DOHH2 (cell line): ENCODE results near the gene ZNF335.

Experiments
- H3F3A ChIP-seq: fragments of 200-600 bp; sonication (generic), shearing (Covaris generic); 2 replicates; pipeline ENCODE4 v1.6.0; 2016; ENCODE audit warnings: antibody characterized with exemption, mild to moderate bottlenecking; ENCODE audit not compliant: control insufficient read depth, insufficient read depth
- H3K27ac ChIP-seq: fragments of 200-600 bp; sonication (generic); 2 replicates; pipeline ENCODE4 v1.5.1; 2014; ENCODE audit warnings: low read depth, mild to moderate bottlenecking, low read length, moderate library complexity
- H3K27me3 ChIP-seq: fragments of 200-600 bp; sonication (generic); 2 replicates; pipeline ENCODE4 v1.6.1; 2014; ENCODE audit warnings: mild to moderate bottlenecking, low read length, mixed read lengths; ENCODE audit not compliant: control insufficient read depth
- H3K36me3 ChIP-seq: fragments of 200-600 bp; sonication (generic); 2 replicates; pipeline ENCODE4 v1.6.1; 2014; ENCODE audit warnings: mild to moderate bottlenecking, low read length, moderate library complexity, mixed read lengths; ENCODE audit not compliant: control insufficient read depth
- H3K4me1 ChIP-seq: fragments of 200-600 bp; sonication (generic); 2 replicates; pipeline ENCODE4 v1.6.1; 2014; ENCODE audit warnings: mild to moderate bottlenecking, low read length, mixed read lengths; ENCODE audit not compliant: control insufficient read depth
- H3K4me2 ChIP-seq: fragments of 200-600 bp; sonication (generic); 2 replicates; pipeline ENCODE4 v1.6.0; 2014; ENCODE audit warnings: mild to moderate bottlenecking, low read length, moderate library complexity
- H3K4me3 ChIP-seq: fragments of 200-600 bp; sonication (generic); 2 replicates; pipeline ENCODE4 v1.5.1; 2014; ENCODE audit warnings: mild to moderate bottlenecking, low read length, mixed read lengths
- H3K79me2 ChIP-seq: fragments of 200-600 bp; sonication (generic); 2 replicates; pipeline ENCODE4 v1.6.1; 2014; ENCODE audit warnings: mild to moderate bottlenecking, low read length, mixed read lengths; ENCODE audit not compliant: control insufficient read depth
- H3K9me2 ChIP-seq: fragments of 200-600 bp; sonication (generic); replicated peaks from 2 replicates; pipeline ENCODE4 v1.6.1; 2014; ENCODE audit warnings: mild to moderate bottlenecking, low read length, mixed read lengths; ENCODE audit not compliant: control insufficient read depth
- H3K9me3 ChIP-seq: fragments of 200-600 bp; sonication (generic); 2 replicates; pipeline ENCODE4 v1.6.1; 2014; ENCODE audit warnings: antibody characterized with exemption, low read length, mixed read lengths; ENCODE audit not compliant: control insufficient read depth, insufficient read depth
- H4K20me1 ChIP-seq: fragments of 200-600 bp; sonication (generic); 2 replicates; pipeline ENCODE4 v1.6.0; 2014; ENCODE audit warnings: low read depth, mild to moderate bottlenecking, antibody characterized with exemption, low read length, moderate library complexity; ENCODE audit not compliant: control insufficient read depth, insufficient read depth
- EZH2phosphoT487 ChIP-seq: fragments of 200-600 bp; sonication (generic); IDR thresholded peaks from 2 replicates; pipeline ENCODE4 v1.6.1; 2017; ENCODE audit warnings: borderline replicate concordance, mild to moderate bottlenecking, antibody characterized with exemption, low read length, moderate library complexity, mixed read lengths
- TF ChIP-seq, protein P1 (sequence below): fragments of 200-600 bp; sonication (generic); IDR thresholded peaks from one replicate; pipeline ENCODE4 v1.5.1; 2014; ENCODE audit warnings: antibody characterized with exemption, mild to moderate bottlenecking, low read depth, low read length; ENCODE audit not compliant: poor library complexity, severe bottlenecking

Gene ZNF335

DNA sequence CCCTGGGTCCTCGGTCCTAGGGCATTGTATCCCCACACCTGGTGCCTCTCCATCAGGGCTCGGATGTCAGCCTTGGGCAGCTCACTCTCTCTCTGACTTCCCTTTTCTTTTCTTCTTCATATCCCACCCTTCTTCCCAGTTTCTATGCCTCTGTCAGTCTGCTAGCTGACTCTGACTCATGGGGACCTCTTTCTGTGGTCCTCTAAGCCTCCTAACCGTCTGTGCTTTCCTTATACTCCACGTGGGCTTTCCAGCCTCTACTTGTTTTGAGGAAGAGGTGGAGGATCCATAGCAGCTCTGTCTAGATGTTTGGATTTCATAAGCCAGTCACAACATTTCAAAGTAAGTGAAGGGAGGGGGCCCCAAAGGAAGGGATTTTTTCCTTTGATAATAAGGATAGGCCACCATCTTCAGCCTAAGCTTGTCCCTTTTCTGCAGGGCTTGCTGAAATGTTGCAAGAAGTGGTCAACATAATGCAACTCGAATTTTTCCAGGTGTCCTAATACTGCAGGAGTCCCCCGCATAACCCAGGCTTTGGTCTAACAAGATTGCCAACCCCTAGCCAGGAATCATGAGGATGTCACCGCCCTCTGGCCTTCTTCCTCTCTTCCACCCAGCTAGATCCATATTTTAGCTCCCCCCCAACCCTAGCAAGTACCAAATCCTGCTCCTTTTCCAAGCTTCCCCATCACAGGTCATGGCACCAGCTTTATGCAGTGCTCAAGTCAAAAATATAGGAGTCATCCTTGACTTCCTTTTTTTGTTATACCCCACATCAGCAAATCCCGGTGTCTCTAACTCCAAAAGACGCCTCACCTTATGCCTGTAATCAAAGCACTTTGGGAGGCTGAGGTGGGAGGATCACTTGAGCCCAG is 51.3 kb downstream of the ZNF335 start:
- no peaks in the 10 kb centered on the region for H3F3A ChIP-seq

DNA sequence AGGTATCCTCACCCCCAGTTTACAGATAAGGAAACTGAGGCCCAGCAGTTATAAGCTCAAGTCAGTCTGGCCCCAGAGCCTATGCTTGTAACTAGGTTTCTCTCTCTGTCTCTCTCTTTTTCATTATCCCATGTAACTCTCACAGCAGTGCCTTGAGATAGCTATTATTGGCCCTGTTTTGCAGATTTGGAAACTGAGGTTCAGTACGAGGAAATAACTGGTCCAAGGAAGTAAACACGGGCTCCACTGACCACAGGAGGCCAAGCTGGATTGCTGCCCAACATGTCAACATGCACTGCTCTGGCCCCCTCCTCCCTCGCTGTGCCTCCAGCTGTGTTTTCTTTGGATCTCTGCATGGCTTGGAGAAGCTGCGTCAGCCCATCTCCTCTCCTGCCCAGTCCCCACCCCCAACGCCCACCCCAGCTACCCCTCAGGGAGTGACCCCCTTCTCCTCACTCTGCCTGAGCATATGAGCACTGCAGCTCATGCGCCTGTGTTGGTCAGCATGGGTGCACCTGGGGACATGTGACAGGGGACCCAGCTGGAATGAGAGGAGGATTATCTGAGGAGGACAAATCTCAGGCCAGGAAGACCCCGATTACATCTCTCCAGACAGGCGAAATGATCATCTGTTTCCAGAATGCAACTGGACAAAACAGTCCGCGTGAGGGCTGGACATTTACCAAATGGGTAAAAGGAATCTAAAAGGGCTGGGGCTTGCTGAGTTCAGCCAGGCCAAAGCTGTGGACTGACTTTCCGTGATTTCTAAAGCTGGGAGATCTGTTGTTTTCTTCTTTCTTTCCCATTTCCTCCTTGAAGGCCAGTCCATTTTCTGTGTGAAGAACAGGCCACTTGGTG is 52.2 kb downstream of the ZNF335 start:
- no peak overlapping the region for H3K4me3 ChIP-seq
- no peaks in the 10 kb centered on the region for H3K9me3 ChIP-seq
- H3K36me3 ChIP-seq = no peaks in the 10 kb centered on the region
- no peaks in the 10 kb centered on the region for H3K4me1 ChIP-seq
- TF ChIP-seq, protein P1, sequence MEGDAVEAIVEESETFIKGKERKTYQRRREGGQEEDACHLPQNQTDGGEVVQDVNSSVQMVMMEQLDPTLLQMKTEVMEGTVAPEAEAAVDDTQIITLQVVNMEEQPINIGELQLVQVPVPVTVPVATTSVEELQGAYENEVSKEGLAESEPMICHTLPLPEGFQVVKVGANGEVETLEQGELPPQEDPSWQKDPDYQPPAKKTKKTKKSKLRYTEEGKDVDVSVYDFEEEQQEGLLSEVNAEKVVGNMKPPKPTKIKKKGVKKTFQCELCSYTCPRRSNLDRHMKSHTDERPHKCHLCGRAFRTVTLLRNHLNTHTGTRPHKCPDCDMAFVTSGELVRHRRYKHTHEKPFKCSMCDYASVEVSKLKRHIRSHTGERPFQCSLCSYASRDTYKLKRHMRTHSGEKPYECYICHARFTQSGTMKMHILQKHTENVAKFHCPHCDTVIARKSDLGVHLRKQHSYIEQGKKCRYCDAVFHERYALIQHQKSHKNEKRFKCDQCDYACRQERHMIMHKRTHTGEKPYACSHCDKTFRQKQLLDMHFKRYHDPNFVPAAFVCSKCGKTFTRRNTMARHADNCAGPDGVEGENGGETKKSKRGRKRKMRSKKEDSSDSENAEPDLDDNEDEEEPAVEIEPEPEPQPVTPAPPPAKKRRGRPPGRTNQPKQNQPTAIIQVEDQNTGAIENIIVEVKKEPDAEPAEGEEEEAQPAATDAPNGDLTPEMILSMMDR = no peak
- TF ChIP-seq EZH2phosphoT487 = no peak
- no peak overlapping the region for H3K4me2 ChIP-seq
- no peaks in the 10 kb centered on the region for H3K9me2 ChIP-seq
- no peaks in the 10 kb centered on the region for H4K20me1 ChIP-seq
- H3F3A ChIP-seq = no peaks in the 10 kb centered on the region
- H3K27me3 ChIP-seq = peaks cover 15% of the 10 kb centered on the region
- H3K27ac ChIP-seq = no peak overlapping the region
- H3K79me2 ChIP-seq = no peaks in the 10 kb centered on the region

More for the DNA sequence above, 51.3 kb downstream of the ZNF335 start:
- H3K9me3 ChIP-seq = no peaks in the 10 kb centered on the region
- H3K4me1 ChIP-seq = no peaks in the 10 kb centered on the region
- no peaks in the 10 kb centered on the region for H4K20me1 ChIP-seq
- H3K36me3 ChIP-seq = no peaks in the 10 kb centered on the region
- H3K9me2 ChIP-seq = no peaks in the 10 kb centered on the region
- no peaks in the 10 kb centered on the region for H3K79me2 ChIP-seq
- H3K4me2 ChIP-seq = no peak overlapping the region
- H3K27me3 ChIP-seq = peaks cover 15% of the 10 kb centered on the region
- no peak overlapping the region for H3K4me3 ChIP-seq
- no peak overlapping the region for H3K27ac ChIP-seq
- TF ChIP-seq, protein P1 = no peak
- no peak for TF ChIP-seq EZH2phosphoT487

DNA sequence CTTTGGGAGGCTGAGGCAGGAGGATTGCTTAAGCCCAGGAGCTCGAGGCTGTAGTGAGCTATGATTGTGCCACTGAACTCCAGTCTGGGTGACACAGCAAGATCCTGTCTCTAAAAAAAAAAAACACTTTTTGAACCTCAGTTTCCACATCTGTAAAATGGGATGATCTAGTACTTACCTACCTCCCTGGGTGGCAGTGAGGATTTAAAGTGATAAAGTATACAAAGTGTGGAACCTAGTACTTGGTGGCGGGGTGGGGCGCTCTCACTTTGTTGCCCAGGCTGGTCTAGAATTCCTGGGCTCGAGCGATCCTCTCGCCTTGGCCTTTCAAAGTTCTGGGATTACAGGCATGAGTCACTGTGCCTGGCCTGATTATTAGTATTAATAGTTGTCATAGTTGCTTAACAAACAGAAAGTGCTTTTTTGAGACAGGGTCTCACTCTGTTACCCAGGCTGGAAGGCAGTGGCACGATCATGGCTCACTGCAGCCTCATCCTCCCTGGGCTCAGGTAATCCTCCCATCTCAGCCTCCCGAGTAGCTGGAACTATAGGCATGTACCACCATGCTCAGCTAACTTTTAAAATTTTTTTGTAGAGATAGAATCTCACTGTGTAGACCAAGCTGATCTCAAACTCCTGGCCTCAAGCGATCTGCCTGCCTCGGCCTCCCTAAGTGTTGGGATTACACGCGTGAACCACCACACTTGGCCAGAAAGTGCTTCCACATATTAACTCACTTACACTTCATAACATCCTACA is 53.0 kb downstream of the ZNF335 start:
- no peak for TF ChIP-seq EZH2phosphoT487
- TF ChIP-seq, protein P1 = no peak
- H3K27me3 ChIP-seq = peaks cover 23% of the 10 kb centered on the region
- H3K27ac ChIP-seq = no peak overlapping the region
- no peaks in the 10 kb centered on the region for H3F3A ChIP-seq
- no peak overlapping the region for H3K4me3 ChIP-seq
- no peaks in the 10 kb centered on the region for H3K9me3 ChIP-seq
- H3K4me1 ChIP-seq = no peaks in the 10 kb centered on the region
- no peaks in the 10 kb centered on the region for H3K79me2 ChIP-seq
- no peak overlapping the region for H3K4me2 ChIP-seq
- H4K20me1 ChIP-seq = no peaks in the 10 kb centered on the region
- H3K36me3 ChIP-seq = no peaks in the 10 kb centered on the region
- H3K9me2 ChIP-seq = no peaks in the 10 kb centered on the region
